Fibroblast of mammary gland (primary cell): Measurements from ENCODE around the gene FERMT1.

Source experiments
- DNase-seq: peaks from one replicate; pipeline ENCODE4 v3.0.0-alpha.2; 2010; ENCODE audit warnings: low read depth
- H3K4me3 ChIP-seq: 2 replicates; pipeline ENCODE4 v1.5.1; 2011; ENCODE audit warnings: low read depth, mild to moderate bottlenecking, low read length, moderate library complexity; ENCODE audit not compliant: control insufficient read depth
- TF ChIP-seq, protein P1 (sequence below): conservative IDR thresholded peaks from 2 replicates; pipeline ENCODE4 v1.5.1; 2011; ENCODE audit warnings: low read depth, low read length, inconsistent platforms; ENCODE audit not compliant: control insufficient read depth, insufficient read depth

The FERMT1 gene

DNA sequence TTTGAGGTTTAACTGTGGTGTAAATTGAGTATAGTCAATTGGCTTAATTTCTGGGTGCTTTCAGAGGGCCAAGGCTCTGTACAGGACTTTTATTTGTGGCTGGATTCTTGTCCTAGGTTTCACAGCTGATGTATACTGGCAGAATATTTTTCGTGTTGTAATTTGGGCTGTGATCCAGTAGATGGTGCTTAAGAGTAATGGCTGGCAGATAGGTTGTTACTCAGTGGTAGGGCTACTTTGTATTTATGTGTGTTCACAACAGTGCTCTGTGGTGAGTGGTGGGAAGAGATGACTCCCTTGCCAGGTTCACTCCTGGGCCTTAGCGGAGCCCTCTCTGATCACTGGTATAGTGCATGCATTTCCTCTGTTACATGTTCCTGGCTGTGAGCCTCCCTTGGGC lies 34.5 kb upstream of the FERMT1 start:
- H3K4me3 ChIP-seq: no peak overlapping the region
- peak; percentile 2 for DNase-seq
- TF ChIP-seq, protein P1, sequence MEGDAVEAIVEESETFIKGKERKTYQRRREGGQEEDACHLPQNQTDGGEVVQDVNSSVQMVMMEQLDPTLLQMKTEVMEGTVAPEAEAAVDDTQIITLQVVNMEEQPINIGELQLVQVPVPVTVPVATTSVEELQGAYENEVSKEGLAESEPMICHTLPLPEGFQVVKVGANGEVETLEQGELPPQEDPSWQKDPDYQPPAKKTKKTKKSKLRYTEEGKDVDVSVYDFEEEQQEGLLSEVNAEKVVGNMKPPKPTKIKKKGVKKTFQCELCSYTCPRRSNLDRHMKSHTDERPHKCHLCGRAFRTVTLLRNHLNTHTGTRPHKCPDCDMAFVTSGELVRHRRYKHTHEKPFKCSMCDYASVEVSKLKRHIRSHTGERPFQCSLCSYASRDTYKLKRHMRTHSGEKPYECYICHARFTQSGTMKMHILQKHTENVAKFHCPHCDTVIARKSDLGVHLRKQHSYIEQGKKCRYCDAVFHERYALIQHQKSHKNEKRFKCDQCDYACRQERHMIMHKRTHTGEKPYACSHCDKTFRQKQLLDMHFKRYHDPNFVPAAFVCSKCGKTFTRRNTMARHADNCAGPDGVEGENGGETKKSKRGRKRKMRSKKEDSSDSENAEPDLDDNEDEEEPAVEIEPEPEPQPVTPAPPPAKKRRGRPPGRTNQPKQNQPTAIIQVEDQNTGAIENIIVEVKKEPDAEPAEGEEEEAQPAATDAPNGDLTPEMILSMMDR: peak; percentile 26

DNA sequence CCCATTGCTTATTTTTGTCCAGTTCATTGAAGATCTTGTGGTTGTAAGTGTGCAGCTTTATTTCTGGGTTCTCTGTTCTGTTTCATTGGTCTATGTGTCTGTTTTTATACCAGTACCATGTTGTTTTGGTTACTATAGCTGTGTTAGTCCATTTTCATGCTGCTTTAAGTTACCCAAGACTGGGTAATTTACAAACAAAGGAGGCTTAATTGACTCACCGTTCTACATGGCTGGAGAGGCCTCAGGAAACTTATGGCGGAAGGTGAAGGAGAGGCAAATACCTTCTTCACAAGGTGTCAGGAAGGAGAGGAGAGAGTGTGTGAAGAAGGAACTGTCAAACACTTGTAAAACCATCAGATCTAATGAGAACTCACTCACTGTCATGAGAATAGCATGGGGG lies 29.9 kb upstream of the FERMT1 start:
- no peak overlapping the region for H3K4me3 ChIP-seq
- DNase-seq: no peak
- TF ChIP-seq, protein P1: no peak

DNA sequence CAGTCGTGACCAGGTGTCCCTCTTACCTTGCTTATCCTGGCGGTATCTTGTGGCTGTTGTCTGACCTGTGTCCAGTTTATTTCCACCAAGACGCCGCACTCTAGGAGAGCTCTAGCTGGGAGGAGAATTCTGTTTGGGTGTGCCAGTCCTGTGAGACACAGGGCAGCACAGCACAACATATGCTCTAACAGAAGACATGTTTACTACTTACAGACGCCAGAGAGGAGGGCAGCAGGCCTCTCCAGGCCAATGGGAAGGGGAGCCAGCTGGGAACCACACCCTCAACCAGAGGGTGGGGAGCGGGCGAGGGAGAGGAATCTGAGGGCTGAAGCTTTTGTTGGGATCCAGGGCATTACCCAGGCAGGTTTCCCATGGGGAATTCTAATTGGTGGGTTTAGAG lies 25.2 kb upstream of the FERMT1 start:
- no peak overlapping the region for H3K4me3 ChIP-seq
- TF ChIP-seq, protein P1: no peak
- no peak for DNase-seq

DNA sequence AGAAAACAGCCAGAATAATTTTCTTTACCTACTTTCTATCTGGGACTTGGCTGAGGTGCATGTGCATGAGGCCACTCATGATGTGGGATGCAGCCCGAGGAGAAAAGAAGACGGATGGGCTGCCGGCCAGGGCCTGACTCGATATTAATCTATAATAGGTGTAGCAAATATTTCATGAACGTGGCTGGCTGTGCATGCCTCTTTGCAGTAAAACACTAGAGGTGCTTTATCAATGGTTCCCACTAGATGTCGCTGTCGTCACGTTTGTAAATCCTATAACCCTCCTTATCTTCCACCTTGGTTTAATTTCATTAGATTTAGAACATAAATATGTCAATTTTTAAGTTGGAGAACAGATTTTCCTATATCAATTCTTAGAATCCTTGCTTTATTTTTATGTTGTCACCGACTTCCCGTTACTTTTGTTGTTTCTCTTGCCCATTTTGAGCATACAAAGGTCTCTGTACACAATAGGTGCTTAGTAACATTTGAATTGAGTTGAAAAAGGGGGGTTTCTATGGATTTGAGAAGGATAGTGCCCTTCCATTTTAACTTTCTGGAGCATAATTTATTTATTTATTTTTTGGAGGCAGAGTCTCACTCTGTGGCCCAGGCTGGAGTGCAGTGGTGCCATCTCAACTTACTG lies 19.6 kb upstream of the FERMT1 start:
- peak; percentile 67 for DNase-seq
- H3K4me3 ChIP-seq: no peak overlapping the region

DNA sequence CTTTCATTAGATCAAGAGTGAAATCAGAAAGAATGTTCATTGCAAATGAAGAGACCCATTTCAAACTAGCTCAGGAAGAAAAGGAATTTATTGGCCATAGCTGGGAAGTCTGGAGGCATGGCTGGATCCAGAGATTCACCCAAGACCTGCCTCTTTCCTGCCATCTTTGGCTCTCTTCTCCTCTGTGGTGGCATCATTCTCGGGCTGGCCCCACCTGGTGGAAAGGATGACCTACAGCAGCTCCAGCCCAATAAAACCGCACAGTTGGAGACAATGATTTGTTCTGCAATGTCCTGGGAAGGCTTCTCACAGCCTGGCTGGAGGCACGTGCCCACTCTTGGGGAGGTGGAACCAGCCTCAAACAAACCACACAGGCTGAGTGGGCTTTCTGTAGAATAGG lies 18.1 kb upstream of the FERMT1 start:
- TF ChIP-seq, protein P1: peak; percentile 30
- H3K4me3 ChIP-seq: no peak overlapping the region
- DNase-seq: peak; percentile 4

More for the DNA sequence above, 19.6 kb upstream of the FERMT1 start:
- TF ChIP-seq, protein P1: peak; percentile 86

DNA sequence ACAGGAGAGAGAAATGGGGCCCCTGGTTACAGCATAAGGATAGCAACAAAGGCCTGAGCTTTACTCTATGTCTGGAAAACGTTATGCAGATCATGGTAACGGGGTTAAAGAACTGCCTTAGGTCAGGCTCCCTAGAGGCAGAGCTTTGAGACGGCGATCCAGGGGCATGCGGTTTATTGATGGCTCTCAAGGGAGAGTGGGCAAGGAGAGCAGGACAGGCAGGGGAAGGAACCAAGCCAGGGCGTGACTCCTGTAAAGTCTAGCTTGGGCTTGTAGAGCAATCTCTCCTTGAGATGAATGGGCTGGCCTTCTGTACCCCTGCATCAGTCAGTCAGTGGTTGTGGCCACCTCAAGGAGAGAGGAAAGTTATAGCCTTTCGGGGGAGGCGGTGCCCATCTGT lies 12.5 kb upstream of the FERMT1 start:
- peak; percentile 15 for DNase-seq
- TF ChIP-seq, protein P1: no peak
- H3K4me3 ChIP-seq: no peak overlapping the region

DNA sequence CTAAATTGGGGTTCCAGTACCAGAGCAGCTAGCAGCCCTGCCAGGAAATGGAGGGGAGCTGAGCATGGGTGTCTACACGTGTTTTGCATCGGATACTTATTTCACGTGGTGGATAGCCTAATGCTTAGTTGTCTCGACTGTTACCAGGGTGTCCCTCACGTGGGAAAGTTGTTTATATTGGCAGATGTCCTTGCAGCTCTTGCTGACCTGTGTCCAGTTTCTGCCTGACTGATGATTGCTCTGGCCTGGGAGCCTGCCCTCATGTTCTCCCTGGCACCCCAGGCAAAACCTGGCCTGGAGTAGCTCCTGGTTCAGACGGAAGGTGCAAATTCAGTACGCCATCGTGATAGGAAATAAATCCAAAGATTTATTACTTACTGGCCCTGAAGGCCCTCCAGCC lies 11.8 kb upstream of the FERMT1 start:
- TF ChIP-seq, protein P1: no peak
- H3K4me3 ChIP-seq: no peak overlapping the region
- DNase-seq: peak; percentile 24
